HG02623 (cell line): Measurements from ENCODE around the gene ZNF514.
"Not testable (repeated sequence)": the region's sequence is repeated elsewhere in the genome, so short reads cannot be mapped to it uniquely, and the experiment has no call there.

Source experiments
- ATAC-seq: cut with Tn5 transposase; IDR thresholded peaks from one replicate; pipeline ENCODE4 v1.9.1; 2021; ENCODE audit warnings: moderate library complexity; ENCODE audit not compliant: unreplicated experiment

Gene ZNF514

DNA sequence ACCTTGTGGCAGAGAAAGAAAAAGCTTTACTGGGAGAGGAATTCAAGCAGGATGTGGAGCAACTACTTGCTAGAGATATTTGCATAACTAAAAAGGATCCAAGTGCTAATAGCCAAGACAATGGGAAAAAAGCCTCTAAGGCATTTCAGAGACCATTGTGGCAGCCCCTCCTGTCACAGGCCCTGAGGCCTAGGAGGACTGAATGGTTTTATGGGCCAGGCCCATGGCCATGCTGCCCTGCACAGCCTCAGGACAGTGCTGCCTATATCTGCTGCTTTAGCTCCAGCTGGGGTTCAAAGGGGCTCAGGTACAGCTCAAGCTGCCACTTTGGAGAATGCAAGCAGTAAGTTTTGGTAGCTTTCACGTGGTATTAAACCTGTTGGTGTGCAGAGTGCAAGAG, 20.9 kb downstream of the ZNF514 start:
- ATAC-seq = no peak

DNA sequence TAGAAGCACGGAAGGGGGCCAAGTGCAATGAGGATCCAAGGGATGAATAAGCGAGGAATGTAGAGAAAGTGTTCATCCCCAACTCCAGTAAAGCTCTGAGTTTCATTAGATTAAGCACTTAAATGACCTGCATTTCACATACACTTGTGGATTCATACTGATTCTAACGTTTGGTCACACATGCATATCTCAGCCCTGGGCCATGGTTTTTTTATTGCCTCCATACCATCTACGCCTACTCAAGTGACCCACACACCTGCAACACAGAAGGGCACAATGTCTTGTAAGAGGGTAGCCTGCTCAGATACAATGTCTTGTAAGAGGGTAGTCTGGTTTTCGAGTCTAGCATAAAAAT, 37.5 kb downstream of the ZNF514 start:
- no peak for ATAC-seq

DNA sequence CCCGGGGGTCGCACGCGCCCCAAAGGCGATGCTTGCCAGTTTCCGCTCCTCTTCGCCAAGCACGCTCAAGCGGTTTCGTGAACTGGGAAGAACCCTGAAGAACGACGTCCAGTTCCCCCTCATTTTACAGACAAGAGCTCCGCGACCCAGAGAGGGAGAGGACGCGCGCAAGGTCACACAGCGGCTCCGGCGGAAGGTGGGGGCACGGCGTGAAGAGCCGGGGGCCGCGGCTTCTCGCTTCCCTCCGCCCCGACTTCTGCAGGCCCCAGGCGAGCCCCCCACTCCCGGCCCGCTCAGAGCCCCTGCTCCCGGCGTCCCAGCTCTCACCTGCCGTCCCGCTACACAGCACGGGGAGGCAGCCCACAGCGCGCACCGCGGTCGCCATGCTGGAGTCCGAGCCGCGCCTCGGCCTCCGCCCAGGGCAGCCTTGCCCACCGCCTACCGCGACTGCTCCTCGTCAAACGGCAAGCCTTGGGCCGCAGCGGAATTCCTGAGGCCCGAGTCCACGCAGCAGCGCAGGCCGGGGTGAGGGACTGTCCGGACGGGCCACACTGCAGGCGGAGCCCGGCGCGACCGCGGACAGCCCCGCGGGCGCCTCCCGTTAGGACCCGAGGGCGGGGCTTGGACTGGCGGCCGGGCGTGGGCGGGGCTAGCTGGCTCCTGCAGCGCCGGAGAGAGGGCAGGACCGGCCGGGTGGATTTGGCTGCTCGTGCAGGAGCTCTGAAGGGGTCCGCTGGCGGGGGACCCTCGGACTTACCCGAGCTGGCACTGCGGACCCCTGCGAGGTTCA, 38.0 kb downstream of the ZNF514 start, which contains the start of gene MRPS5:
Gene MRPS5 (minus strand): TSS at position 402 of the 790 bp plus-strand sequence. CDS start 17 bp downstream, at position 385.
- peak; percentile 92 for ATAC-seq

DNA sequence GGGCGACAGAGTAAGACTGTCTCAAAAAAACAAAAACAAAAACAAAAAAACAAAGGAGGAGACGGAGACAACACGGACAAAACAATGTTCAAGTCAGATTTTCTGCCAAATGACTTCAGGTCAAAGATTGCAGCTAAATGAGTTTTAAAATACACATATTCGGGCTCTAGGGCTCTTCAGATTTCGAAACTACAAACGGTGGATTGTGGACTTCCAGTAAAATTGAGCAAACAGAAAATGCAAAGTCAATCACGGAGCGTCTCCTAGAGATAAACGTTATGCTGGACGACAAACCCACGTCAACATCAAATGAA, 38.6 kb downstream of the ZNF514 start:
- peak; percentile 1 for ATAC-seq

DNA sequence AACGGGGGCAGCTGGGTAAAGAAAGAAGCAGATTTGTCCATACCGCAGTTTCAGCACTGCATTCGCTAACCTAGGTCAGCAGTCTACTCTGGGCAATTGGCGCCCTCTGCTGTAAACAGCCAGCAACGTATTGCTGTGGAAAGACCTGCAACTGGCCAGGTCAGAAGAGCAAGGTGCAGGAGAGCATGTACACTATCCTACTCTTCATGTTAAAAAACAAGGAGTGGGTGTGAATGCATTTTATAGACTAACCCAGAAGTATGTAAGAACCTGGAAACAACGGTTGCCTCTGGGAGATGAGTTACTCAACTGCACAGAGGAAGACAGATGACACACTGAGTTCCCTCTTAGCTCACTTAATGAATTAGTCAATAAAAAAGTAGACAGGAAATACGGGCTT, 44.2 kb downstream of the ZNF514 start:
- ATAC-seq = peak; percentile 94

DNA sequence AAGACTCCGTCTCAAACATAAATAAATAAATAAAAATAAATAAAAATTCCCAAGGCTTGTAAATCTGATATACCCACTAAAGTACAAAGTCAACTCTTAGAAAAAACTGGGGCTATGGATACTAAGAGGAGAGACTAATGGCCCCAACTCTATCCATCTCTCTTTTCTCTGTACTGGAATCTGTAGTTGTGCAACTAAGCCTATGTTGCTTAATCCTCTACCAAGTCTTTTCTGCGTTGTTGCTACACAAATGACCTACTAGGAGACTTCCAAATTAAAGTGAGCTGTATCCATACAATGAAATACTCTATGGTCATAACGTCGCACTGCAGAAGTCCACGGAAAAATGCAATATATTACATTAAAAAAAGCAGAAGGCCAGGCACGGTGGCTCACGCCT, 46.2 kb downstream of the ZNF514 start:
- no peak for ATAC-seq

DNA sequence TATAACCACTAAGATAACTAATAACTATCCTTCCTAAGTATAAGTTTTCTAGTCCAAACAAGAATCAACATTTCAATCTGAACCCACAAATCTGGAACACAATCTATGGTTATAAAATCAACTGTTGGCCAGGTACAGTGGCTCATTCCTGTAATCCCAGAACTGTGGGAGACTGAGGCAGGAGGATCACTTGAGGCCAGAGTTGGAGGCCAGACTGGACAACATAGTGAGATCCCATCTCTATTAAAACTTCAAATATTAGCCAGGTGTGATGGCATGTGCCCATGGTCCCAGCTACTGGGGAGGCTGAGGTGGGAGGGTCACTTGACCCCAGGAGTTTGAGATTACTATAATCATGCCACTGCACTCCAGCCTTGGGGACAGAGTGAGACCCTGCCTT, 49.3 kb downstream of the ZNF514 start:
- no peak for ATAC-seq

DNA sequence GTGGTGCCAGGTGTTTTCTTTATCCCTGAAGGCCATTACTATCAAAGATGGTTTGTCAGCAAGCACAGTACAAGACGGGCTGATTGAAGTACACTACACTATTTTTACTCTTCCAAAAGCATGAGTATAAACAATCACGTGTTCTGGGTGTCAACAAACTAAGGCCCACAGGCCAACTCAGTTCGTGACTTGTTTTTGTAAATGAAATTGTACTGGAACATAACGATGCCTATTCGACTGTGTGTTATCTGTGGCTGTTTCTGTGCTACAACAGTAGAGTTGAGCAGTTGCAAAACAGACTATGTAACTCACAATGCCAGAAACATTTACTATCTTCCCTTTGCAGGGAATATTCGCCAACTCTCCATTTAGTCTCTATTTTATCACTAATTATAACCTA, 50.4 kb downstream of the ZNF514 start:
- ATAC-seq = no peak

DNA sequence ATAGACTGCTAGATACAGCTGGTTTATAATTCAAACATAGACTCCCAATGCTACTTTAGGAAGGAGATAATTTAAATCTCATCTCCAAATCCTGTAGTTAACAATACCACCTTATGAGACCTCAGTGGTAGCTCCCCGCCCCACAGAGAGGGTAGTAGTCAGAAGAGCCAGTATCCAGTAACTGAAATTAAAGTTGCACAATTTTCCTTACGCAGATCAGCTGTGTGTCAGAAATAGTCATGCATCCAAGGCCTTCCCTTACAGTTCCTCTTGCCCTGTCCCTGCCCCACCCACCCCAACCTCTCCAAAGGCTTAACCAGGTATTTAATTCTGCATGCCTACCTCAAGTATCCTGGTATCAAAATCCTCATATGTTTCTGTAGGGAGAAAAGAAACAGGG, 53.6 kb downstream of the ZNF514 start:
- no peak for ATAC-seq

DNA sequence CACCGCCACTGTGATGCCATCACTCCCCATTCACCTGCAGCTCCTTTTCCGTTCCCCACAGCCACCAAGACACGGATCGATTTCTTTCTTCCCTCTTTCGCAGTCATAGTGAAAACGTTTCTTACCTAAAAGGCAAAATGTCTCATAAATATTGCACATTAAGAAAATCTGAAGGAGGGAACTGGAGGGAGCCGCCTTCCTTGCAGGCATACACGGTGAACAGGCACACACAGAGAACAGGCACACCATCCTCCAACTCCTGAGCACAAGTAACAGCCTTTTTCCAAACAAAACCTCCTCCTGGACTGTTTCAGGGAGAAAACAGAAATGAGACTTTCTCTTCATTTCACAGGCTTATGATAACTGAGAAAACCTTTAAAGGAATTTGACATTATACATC, 55.0 kb downstream of the ZNF514 start:
- ATAC-seq = no peak

DNA sequence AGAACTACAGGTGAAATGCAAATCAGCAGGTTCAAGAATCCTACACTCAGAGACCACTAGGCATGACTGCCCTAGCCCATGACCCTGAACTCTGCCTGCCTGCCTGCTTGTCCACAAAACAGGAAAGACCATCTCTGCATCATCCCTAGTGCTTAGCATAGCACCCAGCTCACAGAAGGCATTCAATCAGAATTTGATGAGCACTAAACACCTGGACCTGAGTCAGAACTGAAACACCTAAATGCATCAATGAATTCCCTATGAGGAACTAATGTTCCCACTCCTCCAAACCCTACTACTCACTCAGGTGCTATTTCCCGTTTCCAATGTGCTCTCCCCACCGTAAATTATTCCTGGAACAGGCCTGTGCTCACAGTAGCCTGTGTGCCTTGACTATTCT, 59.7 kb downstream of the ZNF514 start:
- ATAC-seq = no peak

DNA sequence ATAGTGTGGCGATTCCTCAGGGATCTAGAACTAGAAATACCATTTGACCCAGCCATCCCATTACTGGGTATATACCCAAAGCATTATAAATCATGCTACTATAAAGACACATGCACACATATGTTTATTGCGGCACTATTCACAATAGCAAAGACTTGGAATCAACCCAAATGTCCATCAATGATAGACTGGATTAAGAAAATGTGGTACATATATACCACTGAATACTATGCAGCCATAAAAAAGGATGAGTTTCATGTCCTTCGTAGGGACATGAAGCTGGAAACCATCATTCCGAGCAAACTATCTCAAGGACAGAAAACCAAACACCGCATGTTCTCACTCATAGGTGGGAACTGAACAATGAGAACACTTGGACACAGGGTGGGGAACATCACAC, 61.4 kb downstream of the ZNF514 start:
- not testable (repeated sequence) for ATAC-seq
